Stomach (tissue), 9 donors: ENCODE measurements around the gene CCDC61. TPM values are rescaled to one million over a fixed set of nuclear protein-coding genes. Genes with fewer than 3 reads are reported as not detected.

ENCODE experiments used
- DNase-seq, 2 donors: peaks; one replicate each; pipeline versions ENCODE4 v3.0.0 to v3.0.0-alpha.2; 2013 to 2019
- H3K27ac ChIP-seq, 5 donors: fragments of 200-600 bp in 4 of 5; sonication (generic) in 4 of 5; one replicate each; pipeline ENCODE4 v1.5.1; 2013 to 2019; ENCODE audit warnings: mild to moderate bottlenecking in 1 of 5, moderate library complexity in 1 of 5
- H3K27me3 ChIP-seq, 3 donors: fragments of 200-600 bp; sonication (generic); one replicate each; pipeline ENCODE4 v1.5.1; 2017 to 2019; ENCODE audit warnings: mixed run types in 1 of 3
- H3K36me3 ChIP-seq, 4 donors: fragments of 200-600 bp; sonication (generic); 1 replicate in 3 of 4; 2 replicates in 1 of 4; pipeline ENCODE4 v1.5.1; 2016 to 2019
- H3K4me1 ChIP-seq, 4 donors: fragments of 200-600 bp; sonication (generic); one replicate each; pipeline ENCODE4 v1.5.1; 2016 to 2019
- H3K4me3 ChIP-seq, 4 donors: fragments of 200-600 bp; sonication (generic) in 3 of 4; one replicate each; pipeline ENCODE4 v1.5.1; 2016 to 2019; ENCODE audit warnings: mild to moderate bottlenecking in 1 of 4
- H3K9me3 ChIP-seq, 4 donors: fragments of 200-600 bp; sonication (generic); one replicate each; pipeline ENCODE4 v1.5.1; 2016 to 2019
- EP300 ChIP-seq: sonication (generic); formaldehyde crosslinking; IDR thresholded peaks from one replicate; pipeline ENCODE4 v1.6.1; 2017; ENCODE audit warnings: antibody characterized with exemption
- POLR2A ChIP-seq, 4 donors: fragments of 450-650 bp; IDR thresholded peaks; one replicate each; pipeline ENCODE4 v1.6.1; 2016; ENCODE audit warnings: antibody characterized with exemption in 4 of 4, control low read depth in 2 of 4, mild to moderate bottlenecking in 1 of 4, moderate library complexity in 1 of 4
- POLR2AphosphoS5 ChIP-seq, 3 donors: sonication (generic); formaldehyde crosslinking; IDR thresholded peaks; one replicate each; pipeline ENCODE4 v1.6.1; 2016; ENCODE audit warnings: antibody characterized with exemption in 3 of 3
- WGBS, 5 donors: extraction: QIAGEN DNeasy Blood & Tissue Kit in 3 of 5; methylation state at CpG; one replicate each; pipeline versions ENCODE4 v1.1.5 to v1.1.7; 2013 to 2018; 5-methylcytosine and 5-hydroxymethylcytosine counted together
- intact Hi-C: fragments of 100-400 bp; cut with DNase I; formaldehyde crosslinking; loops from one replicate; pipeline ENCODE4 v1.15.1; 2023; ENCODE audit warnings: low total_unique reads
- polyA plus RNA-seq, 3 donors: library from polyadenylated mRNA; stranded (reverse); fragments of 200-250 nt; gene quantifications; one replicate each; pipeline ENCODE4 v1.2.3, GENCODE V29; 2013
- total RNA-seq, 5 donors: library from RNA; depleted of rRNA; stranded (reverse); fragments of >200 nt; gene quantifications; one replicate each; pipeline versions ENCODE4 v1.1.0 to v1.2.3, GENCODE V29; 2014 to 2016
- TF ChIP-seq, protein P1 (sequence below), 7 experiments: fragments of 450-650 bp in 4 of 7; fragments of 200-600 bp in 3 of 7; sonication (generic) in 3 of 7; IDR thresholded peaks; one replicate each; pipeline ENCODE4 v1.5.1; 2016 to 2019; ENCODE audit warnings: antibody characterized with exemption in 7 of 7, control low read depth in 2 of 7, mild to moderate bottlenecking in 1 of 7
- donor health status: healthy with polysubstance abuse.
- donor health status: Bipolar disorder and iron deficiency.
- donor health status: healthy.

The CCDC61 gene
- total and polyA plus RNA-seq, 8 donors, result 2.4 to 38.8 (median 13.2) TPM

- no peak overlapping the region for H3K27ac ChIP-seq
Observed at GRCh38 chr19:46056536-46056935, 61.3 kb downstream of the CCDC61 start.

DNA sequence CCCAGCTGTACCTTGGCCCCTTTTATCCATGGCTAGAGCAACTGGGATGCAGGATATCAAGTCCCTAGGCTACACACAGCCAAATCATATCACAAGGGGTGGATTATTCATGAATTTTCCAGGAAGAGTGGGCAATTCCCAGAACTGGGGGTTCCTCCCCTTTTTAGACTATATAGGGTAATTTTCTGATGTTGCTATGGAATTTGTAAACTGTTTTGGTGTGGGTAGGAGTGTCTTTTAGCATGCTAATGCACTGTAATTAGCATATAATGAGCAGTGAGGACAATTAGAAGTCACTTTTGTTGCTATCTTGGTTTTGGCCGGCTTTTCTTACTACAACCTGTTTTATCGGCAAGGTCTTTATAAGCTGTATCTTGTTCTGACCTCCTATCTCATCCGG is 63.5 kb downstream of the CCDC61 start:
- no peak for DNase-seq
- peaks cover 0 to 60% (median 12%) of the 10 kb centered on the region in 3 donors for H3K27me3 ChIP-seq
- TF ChIP-seq POLR2AphosphoS5 (IDR thresholded peaks at IDR 0.05) (no peak), POLR2A (IDR thresholded peaks at IDR 0.05) (no peak), EP300 (no peak)
- TF ChIP-seq, protein P1, sequence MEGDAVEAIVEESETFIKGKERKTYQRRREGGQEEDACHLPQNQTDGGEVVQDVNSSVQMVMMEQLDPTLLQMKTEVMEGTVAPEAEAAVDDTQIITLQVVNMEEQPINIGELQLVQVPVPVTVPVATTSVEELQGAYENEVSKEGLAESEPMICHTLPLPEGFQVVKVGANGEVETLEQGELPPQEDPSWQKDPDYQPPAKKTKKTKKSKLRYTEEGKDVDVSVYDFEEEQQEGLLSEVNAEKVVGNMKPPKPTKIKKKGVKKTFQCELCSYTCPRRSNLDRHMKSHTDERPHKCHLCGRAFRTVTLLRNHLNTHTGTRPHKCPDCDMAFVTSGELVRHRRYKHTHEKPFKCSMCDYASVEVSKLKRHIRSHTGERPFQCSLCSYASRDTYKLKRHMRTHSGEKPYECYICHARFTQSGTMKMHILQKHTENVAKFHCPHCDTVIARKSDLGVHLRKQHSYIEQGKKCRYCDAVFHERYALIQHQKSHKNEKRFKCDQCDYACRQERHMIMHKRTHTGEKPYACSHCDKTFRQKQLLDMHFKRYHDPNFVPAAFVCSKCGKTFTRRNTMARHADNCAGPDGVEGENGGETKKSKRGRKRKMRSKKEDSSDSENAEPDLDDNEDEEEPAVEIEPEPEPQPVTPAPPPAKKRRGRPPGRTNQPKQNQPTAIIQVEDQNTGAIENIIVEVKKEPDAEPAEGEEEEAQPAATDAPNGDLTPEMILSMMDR (IDR thresholded peaks at IDR 0.05), result no peak
- H3K36me3 ChIP-seq, result no peaks in the 10 kb centered on the region
- H3K4me1 ChIP-seq, result no peaks in the 10 kb centered on the region
- peaks cover 0 to 15% (median 0%) of the 10 kb centered on the region in 4 donors for H3K9me3 ChIP-seq
- intact Hi-C loops, result no loop called here
- 83 to 90% (median 85%) methylated on average over 3 of the region's 3 CpGs for WGBS, 5 donors
- H3K27ac ChIP-seq, result no peak overlapping the region
- H3K4me3 ChIP-seq, result no peak overlapping the region

More at GRCh38 chr19:46056536-46056935, 61.3 kb downstream of the CCDC61 start:
- Histone ChIP-seq H3K9me3 (peaks cover 0 to 15% (median 0%) of the 10 kb centered on the region in 4 donors), H3K4me3 (no peak overlapping the region), H3K36me3 (no peaks in the 10 kb centered on the region), H3K4me1 (no peaks in the 10 kb centered on the region), H3K27me3 (peaks cover 0 to 48% (median 12%) of the 10 kb centered on the region in 3 donors)
- TF ChIP-seq, protein P1 (IDR thresholded peaks at IDR 0.05), result no peak
- TF ChIP-seq POLR2A (IDR thresholded peaks at IDR 0.05), result no peak
- no peak for TF ChIP-seq EP300
- no peak for TF ChIP-seq POLR2AphosphoS5 (IDR thresholded peaks at IDR 0.05)
- 37 to 52% (median 48%) methylated on average over 4 of the region's 4 CpGs for WGBS, 5 donors
- intact Hi-C loops, result no loop called here
- DNase-seq, result no peak

DNA sequence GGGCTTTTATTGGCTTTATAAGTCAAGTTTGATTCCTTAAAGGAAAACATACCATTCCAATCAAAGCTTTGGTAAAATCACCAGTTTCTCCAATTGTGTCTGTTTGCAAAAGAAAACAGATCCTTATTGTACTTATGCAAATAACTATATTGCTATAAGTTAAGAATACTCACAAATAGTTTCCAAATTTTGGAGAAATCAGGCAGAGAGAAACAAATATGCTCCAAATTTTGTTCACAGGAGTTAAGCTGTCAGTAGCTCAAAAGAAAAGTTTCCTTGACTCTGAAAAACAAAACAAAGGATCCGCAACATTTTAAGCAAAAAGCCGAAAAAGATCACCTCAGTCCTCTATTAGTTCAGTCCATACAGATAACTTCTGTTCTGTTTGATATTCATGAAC is 64.7 kb downstream of the CCDC61 start:
- H3K27ac ChIP-seq, result no peak overlapping the region
- 82 to 98% (median 94%) methylated on average over 2 of the region's 2 CpGs for WGBS, 5 donors
- intact Hi-C loops, result no loop called here
- H3K36me3 ChIP-seq, result no peaks in the 10 kb centered on the region
- H3K27me3 ChIP-seq, result peaks cover 0 to 60% (median 12%) of the 10 kb centered on the region in 3 donors
- no peak for DNase-seq
- no peaks in the 10 kb centered on the region for H3K4me1 ChIP-seq
- H3K9me3 ChIP-seq, result peaks cover 0 to 15% (median 0%) of the 10 kb centered on the region in 4 donors
- H3K4me3 ChIP-seq, result no peak overlapping the region
- TF ChIP-seq POLR2AphosphoS5 (IDR thresholded peaks at IDR 0.05) (no peak), POLR2A (IDR thresholded peaks at IDR 0.05) (no peak), EP300 (no peak)
- TF ChIP-seq, protein P1 (IDR thresholded peaks at IDR 0.05), result no peak

DNA sequence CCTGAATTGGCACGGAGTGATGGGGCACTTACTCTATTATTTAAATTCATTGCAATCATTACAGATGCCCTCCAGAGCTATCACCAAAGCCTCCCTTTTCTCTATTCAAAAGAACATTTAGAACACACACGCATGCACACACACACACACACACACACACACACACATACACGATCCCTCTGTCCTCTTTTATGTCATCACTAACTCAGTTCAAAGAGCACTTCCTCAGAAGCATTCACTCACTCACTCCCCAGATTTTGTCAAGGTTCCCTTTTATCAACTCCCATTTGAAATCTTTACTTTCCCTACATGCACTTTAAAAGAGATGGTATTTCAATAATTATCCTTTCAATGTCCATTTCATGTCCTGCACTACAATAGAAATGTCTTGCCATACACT is 67.9 kb downstream of the CCDC61 start:
- 71 to 82% (median 79%) methylated on average over 3 of the region's 3 CpGs for WGBS, 5 donors
- H3K4me3 ChIP-seq, result no peak overlapping the region
- H3K27me3 ChIP-seq, result peaks cover 0 to 64% (median 12%) of the 10 kb centered on the region in 3 donors
- intact Hi-C loops, result no loop called here
- no peak for TF ChIP-seq EP300
- no peak overlapping the region for H3K27ac ChIP-seq
- no peak for DNase-seq
- peaks cover 0 to 15% (median 0%) of the 10 kb centered on the region in 4 donors for H3K9me3 ChIP-seq
- no peaks in the 10 kb centered on the region for H3K36me3 ChIP-seq
- H3K4me1 ChIP-seq, result no peaks in the 10 kb centered on the region

DNA sequence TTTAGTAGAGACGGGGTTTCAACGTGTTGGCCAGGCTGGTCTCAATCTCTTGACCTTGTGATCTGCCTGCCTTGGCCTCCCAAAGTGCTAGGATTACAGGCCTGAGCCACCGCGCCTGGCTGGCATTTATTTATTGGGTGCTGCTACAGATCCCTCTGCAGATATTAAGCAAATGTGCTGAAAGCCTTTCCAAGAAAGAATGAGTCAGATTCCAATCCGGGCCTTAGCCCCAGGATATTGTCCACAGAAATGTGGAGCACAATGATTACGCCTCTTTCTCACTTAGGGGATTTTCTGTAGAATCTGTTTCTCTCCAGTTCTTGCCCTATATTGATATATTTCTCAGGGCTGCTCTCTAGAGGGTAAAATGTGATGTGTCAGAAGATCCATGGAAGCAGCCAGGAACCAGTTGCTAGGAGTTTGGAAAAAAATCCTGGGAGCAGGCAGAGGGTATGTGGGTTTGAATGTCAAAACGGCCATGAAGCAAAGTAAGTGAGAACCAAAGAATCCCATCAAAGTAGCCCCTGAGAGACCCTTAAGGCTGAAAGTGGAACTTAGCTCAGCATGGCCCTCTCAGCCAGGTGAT is 70.3 kb downstream of the CCDC61 start:
- H3K4me1 ChIP-seq, result peaks cover 0 to 7% (median 0%) of the 10 kb centered on the region in 4 donors
- no peak overlapping the region for H3K4me3 ChIP-seq
- WGBS, 5 donors, result 58 to 65% (median 60%) methylated on average over 7 of the region's 7 CpGs
- no peak overlapping the region for H3K27ac ChIP-seq
- H3K9me3 ChIP-seq, result peaks cover 0 to under 1% (median 0%) of the 10 kb centered on the region in 4 donors
- intact Hi-C loops, result no loop called here
- no peaks in the 10 kb centered on the region for H3K36me3 ChIP-seq
- peaks cover 0 to 66% (median 13%) of the 10 kb centered on the region in 3 donors for H3K27me3 ChIP-seq
- TF ChIP-seq EP300, result no peak
- TF ChIP-seq, protein P1 (IDR thresholded peaks at IDR 0.05), result no peak
- DNase-seq, result no peak
